Stimulated activated CD4-positive, alpha-beta T cell treated with anti-CD3 and anti-CD28 coated beads, Interleukin-1b, Interleukin-23, amount 100 ng/mL, for 24 hours (primary cell): ENCODE results near the gene C4orf54.

ENCODE experiments used
- DNase-seq, 4 experiments: peaks; one replicate each; pipeline ENCODE4 v3.0.0-alpha.2; 2020; ENCODE audit warnings: low read depth in 4 of 4, low spot score in 1 of 4

C4orf54 gene

DNA sequence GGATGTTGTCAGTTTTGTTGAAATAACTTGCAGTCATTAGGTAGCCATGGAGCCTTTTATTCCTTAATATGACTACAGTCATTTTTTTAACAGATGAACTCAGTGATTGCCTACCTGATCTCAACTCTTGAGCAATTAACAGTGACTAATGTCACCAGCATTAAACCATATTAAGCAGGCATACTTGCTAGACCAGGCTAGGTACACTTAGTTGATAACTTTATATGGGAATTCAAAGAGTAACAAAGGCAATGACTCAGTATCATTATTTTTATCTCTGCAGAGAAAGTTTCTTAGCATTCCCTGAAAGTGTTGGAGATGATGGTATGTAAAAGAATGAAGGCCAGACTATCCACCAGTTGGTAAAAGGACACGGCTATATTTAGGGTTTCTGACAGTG is at the start of gene C4orf54:
TSS of gene C4orf54 (minus strand) at position 31 of the 400 bp plus-strand sequence. CDS start 3,180 bp downstream, outside the sequence.
- no peak for DNase-seq

DNA sequence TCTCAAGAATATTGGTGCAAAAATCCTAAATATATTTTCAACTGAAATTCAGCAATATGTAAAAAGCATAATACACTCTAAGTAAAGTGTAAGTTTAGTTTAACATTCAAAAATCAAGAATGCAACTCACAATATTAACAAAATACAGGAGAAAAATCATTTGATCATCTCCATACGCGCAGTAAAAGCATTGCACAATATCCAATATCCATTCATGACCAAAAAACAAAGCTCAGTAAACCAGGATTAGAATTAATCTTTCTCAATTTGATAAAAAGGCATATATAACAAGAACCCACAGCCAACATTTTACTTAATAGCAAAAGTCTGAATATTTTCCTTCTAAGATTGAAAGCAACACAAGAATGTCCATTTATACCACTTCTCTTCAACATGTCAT is 48.3 kb upstream of the C4orf54 start:
- no peak for DNase-seq

DNA sequence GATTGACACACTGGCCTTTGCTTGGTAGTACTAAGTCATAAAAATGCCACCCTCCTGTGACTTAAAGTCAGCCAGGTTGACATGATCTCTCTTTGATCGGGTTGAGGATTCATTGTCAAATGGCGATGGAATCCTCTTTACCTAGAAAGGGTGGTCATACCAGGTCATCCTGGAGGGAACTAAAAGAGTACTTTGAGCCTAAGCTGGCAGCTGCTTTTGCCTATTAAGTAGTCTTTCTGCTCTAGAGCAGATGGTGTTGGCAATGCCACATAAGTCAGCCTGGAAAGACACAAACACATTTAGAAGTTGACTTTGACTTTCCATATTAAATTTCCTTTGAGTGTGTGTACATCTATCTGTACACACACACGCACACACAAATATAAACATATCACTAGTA is 39.2 kb upstream of the C4orf54 start:
- no peak for DNase-seq

DNA sequence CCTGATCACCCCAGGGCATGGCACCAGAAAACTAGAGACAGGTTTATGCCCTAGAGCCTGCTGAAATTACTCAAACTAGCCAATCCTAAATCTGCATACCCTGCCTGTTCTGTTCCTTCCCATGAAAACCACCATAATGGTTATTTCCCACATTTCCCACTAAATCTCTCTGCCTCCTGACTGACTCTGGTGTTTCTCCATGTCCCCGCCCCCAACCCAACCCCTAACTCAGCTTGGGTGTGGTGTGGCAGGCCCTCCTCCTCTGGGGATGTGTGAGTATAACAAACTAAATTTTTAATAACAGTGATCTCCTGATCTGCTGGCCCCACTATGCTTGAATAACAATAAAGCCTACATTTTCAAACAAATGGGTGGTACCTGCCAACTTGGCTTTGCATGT is 35.5 kb upstream of the C4orf54 start:
- no peak for DNase-seq

DNA sequence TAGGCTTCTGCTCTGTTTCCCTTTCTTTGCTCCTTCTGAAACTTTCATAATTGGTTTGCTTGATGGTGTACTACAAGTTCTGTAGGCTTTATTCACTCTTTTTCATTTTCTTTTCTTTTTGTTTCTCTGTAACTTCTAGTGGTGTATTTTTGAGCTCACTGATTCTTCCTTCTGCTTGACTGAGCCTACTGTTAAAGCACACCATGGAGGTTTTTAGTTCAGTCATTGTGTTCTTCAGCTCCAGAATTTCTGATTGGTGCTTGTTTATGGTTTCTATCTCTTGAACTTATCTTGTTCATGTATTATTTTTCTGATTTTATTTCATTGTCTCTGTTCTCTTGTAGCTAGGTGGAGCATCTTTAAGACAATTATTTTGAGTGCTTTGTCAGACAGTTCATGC is 33.4 kb upstream of the C4orf54 start:
- no peak for DNase-seq

DNA sequence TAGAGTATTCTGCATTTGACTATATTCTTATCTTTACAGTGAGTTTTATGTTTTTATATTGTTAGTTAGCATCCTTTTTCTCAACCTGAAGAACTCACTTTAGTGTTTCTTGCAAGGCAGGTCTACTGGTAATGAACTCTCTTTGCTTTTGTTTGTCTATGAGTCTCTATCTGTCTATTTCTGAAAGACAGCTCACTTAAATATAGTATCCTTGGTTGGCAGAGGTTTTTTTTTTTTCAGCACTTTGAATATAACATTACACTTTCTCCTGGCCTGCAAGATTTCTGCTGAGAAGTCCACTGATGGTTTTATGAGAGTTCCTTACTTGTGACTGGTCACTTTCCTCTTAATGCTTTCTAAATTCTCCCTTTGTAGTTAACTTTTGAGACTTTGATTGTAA is 32.8 kb upstream of the C4orf54 start:
- DNase-seq: no peak

DNA sequence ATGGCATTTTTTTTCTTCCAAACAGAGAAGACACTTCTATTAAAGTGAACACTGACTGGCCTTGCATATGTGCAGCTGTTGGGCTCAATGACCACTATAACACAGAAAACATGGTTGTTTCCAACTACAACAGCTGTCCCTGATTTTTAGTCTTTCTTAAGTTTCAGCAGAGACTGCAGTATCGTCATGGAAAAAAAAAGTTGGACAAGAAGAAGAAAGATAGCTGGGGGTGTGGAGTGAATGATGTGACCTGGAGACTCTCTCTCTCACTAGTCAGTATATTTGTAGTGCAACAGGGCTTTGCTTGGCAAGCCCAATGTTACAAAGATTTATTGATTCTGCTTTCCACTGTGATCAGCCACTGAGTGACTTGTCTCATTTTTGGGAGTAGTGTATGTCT is 29.5 kb upstream of the C4orf54 start:
- no peak for DNase-seq

DNA sequence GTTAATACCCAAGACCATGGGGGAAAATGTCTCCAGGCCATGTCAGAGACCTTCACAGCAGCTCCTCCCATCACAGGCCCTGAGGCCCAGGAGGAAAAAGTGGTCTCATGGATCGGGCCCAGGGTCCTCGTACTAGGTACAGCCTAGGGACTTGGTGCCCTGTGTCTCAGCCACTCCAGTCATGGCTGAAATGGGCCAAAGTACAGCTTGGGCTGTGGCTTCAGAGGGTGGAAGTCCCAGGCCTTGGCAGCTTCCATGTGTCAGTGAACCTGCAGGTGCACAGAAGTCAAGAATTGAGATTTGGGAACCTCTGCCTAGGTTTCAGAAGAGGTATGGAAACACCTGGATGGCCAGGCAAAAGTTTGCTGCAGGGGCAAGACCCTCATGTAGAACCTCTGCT is 27.6 kb upstream of the C4orf54 start:
- no peak for DNase-seq

DNA sequence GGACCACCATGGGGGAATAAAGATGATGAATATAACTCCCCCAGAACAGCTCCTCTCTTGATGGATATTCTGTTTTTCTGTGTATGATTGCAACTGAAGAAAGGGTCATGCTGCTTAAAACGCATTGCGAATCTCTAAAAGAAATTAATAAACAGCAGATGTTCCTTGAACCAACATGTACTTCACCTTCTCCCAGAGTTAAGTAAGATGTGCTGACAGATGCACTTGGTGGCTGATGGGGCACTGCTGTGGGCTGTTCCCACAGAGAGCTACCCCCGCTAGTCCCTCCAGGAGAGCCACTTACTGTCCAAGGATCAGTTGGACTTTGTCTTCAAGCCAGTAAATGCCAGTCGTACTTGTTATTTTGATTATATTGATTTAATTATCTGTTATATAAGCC is 26.3 kb upstream of the C4orf54 start:
- DNase-seq: no peak

DNA sequence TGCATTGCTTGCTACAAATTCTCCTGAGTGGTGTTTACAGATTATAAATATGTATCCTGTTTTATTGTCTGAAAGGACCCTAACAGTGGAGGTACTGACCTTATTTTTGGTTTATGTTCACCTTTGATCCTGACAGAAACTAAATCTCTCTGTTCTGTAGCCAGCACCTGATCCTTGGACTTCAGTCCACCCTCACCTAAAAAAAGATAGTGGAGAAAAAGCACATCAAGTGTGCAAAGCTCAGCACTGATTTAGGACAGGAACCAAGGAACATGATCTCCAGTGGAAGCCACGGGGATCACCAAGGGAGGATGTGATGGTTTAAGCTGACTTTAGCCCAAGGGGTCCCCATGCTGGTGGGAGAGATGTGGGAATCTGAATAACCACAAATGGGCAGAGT is 22.3 kb upstream of the C4orf54 start:
- no peak for DNase-seq

DNA sequence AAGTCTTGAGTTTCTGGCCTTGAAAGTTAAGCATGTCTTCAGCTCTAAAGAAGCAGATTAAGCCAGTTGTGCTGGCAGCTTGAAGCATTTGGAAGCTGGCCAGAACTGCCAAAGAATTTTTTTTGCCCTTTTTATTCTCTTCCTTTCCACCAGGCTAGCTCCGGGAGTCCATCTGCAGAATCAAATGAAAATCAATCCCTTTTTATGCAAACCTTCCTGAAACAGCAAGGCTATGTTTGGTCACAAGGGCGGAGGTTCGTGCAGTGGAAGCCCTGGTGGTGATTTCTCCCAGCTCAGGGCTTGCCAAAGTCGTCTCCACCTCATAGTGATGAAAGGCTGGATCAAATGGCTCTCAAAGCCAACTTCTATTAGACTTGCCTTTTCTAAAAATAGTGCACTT is 21.6 kb upstream of the C4orf54 start:
- DNase-seq: no peak

DNA sequence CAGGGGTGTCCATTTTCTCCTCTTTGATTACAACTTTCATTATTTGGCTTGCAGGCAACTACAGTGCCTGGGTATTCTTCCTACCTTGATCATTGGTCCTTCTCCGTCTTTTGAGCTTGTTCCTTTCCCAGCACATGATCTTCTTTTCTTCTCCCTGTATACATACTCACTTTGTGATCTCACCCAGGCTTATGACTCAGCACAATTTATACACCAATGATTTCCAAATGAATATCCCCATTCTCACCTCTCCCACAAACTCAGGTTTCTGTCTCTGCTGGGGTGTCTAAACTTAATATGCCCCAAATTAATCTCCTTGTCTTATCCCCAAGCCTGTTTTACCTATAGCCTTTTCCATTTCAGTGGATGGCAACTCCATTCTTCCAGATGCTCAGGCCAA is 19.5 kb upstream of the C4orf54 start:
- no peak for DNase-seq

DNA sequence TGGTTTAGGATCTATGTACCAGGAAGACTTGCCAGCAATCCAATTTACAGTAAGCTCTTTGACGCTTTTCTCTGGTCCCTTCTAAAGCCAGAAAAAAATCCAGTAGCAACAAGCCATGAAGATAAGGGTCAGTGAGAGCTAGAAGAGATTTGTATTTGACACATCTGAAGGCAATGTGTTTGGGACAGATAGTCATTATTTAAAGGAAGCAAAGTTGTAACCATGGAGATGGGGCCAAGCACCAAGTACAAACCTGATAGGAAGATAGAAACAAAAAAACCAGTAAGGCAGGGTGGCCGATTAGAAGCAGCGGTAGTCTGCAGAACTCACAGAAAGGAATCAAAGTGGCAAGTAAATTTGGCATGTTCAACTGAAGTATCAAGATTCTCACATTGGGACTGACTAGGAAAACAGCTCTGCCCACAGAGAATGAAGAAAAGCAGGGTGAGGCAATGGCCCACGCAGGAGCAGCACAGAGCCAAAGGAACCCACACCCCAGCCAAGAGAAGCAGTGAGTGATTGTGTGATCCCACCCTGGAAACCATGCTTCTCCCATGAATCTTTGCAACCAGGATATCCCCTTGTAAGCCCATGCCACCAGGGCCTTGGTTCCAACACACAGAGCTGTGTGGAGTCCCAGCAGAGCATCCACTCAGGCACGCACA is 12.9 kb upstream of the C4orf54 start:
- DNase-seq: no peak

DNA sequence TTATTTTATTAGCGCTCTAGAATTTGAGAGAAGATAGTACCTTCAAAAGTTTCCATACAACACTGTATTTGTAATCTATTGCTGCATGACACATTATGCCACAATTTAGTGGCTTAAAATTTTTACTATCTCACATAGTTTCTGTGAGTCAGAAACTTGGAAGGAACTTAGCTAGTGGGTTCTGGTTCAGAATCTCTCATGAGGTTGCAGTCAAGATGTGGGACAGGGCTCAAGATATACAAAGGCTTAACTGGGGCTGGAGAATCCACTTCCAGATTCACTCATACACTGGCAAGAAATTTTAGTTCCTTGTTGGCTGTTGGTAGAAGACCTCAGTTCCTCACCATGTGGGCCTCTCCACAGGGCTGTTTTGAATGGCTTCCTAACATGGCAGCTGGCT is 11.5 kb upstream of the C4orf54 start:
- DNase-seq: no peak

DNA sequence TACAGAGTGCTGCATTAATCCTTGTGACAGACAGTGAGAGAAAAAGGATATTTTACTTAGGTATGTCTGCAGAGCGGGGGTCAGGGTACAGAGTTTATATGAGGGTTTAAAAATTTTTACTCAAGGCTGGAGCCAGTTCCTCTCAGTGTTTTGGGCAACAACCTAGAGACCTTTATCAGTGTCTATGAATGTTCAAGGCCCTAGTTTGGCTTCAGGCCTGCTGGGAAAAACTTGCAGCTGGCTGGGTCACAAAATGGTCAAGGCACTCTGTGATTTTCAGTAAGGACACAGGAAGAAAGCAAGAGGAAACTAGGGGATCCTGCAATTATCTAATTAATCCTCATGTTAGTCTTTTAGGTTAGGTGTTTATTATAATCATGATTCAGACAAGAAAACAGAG is 10.8 kb upstream of the C4orf54 start:
- DNase-seq: no peak

DNA sequence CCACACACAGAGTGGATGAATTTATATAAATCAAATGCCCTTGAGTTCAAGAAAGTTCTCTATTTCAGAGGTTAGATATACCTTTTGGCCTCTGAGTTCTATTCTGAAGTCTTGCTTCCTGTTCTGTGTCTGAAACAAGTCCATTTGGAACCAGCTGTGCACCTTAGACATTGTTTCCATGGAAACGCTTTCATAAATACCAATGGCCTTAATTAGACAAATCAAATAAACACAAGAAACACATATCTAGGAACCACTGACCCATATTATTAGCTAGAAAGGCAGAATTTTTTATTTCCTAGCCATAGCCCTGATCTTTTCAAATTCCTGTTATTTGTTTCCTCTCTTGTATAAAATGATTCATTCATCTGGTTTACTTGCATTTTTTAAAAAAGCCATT is 8.4 kb upstream of the C4orf54 start:
- no peak for DNase-seq

DNA sequence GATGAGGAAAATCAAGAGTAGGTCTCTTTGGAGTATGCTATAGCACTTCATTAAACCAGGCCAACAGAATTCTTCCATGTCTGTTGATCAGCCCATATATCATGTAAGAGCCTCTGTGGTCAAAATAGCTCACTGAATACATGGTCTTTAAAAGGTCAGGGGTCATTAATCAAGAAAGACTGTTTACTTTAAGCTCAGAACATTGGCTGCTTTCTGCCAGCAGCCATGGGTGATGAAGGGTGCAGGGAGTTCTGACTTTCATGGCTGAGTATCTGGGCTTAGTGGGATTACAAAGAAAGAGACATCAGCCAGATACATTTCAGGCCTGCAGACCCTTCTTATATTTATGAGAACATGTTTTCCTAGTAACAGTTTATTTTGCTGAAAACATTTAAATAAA is 7.1 kb upstream of the C4orf54 start:
- no peak for DNase-seq

DNA sequence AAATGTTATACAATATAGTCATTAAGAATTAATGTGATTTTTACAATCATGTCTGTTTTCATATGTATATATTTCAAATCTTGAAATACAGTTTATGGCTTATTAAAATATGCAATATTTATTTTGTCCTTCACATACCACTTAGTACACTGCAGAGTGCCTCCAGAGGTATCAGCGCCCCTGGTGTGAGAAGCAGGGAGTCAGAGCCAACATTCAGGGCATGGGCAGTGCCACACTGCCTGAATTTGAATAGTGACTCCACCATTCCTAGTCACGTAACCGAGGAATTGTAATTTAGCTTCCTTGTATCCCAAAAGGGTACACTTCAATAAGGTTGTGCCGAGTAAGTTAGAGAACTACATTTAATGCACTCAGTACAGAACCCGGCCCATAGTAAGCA is 4.3 kb upstream of the C4orf54 start:
- no peak for DNase-seq

DNA sequence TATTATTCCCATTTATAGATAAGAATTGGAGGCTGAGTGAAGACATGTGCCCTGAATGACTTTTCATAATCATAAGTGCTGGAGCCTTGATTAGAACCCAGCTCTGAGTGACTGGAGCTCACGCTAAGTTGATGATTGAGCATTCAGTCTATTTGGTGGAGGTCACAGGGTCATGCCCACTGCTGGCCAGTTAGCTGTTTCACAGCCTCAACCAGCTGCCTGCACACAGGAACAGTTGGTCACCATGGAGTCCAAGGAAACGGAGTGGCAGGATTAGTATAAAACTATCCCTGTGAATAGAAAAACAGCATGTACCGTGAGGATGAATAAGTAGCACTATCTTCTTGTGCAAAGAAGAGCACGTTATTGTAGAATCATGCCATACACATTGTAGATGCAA is 1.0 kb upstream of the C4orf54 start:
- DNase-seq: no peak

DNA sequence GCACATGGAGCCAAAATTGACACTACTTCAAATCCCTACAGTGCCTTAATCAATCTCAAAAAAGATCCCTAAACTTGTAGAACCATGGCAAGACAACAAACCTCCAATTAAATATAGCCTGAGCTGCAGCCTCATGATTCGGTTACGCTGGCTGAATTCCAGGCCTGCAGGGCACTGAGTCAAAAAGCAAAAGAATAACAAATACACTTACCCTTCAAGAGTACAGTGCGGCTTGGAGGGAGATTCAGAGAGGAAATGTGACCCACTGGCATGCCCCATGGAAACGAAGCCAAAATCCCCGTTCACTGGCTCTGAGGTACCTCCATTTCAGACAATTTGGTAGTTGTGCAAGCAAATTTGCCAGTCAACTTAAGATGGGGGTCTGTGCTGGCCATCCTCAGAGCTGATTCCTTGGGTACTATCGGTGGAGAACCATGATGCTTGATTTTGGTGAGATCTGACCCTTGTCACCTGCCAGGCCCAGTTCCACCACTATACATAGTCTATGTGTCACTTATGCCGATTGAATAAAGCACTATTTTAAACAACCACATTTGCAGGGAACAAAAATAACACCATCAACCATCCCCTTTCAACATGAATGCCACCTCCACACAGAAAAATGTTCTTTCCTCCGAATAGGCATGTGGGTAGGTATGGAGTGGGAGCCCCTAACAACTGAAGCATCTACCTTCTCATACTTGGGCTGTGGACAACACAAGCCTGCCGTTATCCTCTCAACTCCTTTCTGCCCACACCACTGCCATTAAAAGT is 2.1 kb downstream of the C4orf54 start:
- no peak for DNase-seq

DNA sequence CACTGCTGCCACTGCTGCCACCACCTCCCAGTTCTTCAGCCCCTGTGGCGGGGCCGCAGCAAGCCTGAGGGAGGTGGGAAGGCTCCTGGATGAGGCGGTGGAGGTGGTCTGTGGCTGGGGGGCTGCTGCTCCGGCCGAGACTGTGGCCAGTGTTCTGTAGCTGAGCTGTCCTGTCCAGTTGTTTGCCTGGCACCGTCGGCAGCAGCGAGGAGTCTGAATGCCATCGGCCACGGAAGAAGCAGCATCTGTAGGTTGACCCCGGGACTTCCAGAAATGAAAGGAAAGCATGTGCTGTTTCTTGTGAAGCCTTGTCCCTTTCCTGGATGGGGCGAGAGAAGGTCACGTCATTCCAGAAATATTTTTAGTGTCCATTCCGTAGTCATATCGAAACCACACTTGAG is 3.3 kb downstream of the C4orf54 start:
- DNase-seq: no peak

DNA sequence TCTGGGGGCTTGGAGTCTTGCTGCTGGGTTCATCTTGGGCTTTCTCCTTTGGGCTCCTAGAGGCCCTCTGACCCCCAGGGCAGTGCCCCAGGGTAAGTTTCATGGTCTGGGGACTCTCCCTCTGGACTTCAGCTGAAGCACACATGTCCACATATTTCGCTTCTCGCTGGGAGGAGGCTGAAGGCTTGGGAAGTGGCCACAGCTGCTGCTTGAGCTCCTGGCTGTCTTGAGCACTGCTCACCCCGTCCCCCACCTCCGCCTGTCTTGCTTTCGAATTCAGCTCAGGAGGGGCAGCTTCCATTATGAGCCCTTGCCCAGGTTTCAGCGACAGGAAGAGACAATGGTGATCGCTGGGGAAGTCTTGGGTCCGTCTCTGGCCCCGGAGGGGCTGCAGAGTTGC is 3.7 kb downstream of the C4orf54 start:
- DNase-seq: no peak
